HG03342 (cell line): Measurements from ENCODE around the gene CTSK.
"Not testable (repeated sequence)": the region's sequence is repeated elsewhere in the genome, so short reads cannot be mapped to it uniquely, and the experiment has no call there.

ENCODE experiments used
- ATAC-seq: cut with Tn5 transposase; IDR thresholded peaks from one replicate; pipeline ENCODE4 v1.9.1; 2021; ENCODE audit warnings: mild to moderate bottlenecking, moderate library complexity; ENCODE audit not compliant: unreplicated experiment

The CTSK gene

GRCh38 chr1:150807249-150808023 lies 624 bp downstream of the CTSK start:
- no peak for ATAC-seq

- no peak for ATAC-seq
Measured at GRCh38 chr1:150805899-150806298, 2.2 kb downstream of the CTSK start.

DNA sequence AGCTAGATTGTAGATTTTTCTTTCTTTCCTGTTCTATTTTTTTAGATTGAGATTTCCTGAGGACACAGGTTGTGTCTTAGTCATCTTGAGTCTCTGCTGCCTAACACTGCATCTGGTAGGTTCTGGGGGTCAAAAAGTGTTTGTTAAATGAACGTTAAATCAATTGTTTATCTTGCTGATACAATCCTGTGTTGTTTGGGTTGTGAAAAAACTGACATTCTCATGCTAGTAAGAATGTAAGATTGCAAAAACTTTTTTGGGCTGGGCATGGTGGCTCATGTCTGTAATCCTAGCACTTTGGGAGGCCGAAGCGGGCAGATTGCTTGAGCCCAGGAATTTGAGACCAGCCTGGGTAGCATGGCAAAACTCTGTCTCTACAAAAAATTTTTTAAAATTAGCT lies 3.4 kb downstream of the CTSK start:
- ATAC-seq = no peak

DNA sequence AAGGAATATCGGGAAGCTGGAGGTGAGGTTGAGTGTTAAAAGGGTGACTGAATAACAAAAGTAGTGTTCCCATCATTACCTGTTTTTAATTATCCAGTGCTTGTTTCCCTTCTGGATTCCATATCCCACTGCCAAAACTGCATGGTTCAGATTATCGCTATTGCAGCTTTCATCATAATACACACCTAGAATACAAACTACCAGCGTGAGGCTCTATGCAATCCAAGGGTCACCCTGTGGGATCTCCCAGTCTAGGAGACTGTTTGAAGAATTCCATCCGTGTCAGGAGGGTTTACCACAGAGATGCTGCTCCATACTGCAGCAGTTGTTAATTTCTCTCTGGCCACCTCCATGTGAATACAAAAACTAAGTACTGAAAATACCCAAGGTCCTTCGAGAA lies 9.0 kb downstream of the CTSK start:
- no peak for ATAC-seq

DNA sequence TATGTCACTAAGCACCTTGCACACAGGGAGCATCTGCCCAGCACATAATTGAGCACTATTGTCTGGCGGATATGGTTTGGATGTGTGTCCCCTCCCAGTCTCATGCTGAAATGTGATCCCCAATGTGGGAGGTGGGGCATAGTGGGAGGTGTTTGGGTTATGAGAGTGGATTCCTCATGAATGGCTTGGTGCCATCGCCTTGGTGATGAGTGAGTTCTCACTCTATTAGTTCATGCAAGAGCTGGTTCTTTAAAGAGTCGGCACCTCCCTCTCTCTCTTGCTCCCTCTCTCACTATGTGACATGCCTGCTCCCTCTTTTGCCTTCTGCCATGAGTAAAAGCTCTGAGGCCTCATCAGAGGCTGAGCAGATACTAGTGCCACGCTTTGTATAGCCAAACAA lies 9.5 kb downstream of the CTSK start:
- ATAC-seq = no peak

- ATAC-seq = no peak
Measured at GRCh38 chr1:150796374-150796773, 11.7 kb downstream of the CTSK start.

- not testable (repeated sequence) for ATAC-seq
Measured at GRCh38 chr1:150793778-150794177, 14.3 kb downstream of the CTSK start.

GRCh38 chr1:150793221-150793620 lies 14.8 kb downstream of the CTSK start:
- ATAC-seq = no peak

- no peak for ATAC-seq
Measured at GRCh38 chr1:150791585-150791984, 16.5 kb downstream of the CTSK start.

DNA sequence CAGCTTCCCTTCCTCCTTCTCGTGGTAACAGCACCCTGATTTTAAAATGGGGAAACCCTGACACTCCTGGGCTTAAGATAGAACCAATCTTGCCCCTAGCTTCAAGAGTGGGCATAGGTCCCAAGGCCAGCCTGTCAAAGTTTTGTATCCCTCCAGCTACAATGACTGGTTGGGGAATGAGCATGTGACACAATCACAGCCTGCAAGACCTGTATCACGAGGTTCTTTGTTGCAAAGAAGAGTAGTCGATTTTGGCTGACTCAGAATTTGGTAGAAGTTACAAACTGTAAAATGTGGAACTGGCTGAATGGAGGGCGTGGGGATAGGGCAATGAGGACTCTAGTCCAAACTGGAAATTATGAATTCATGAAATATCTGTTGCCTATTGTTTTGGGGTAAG lies 18.7 kb downstream of the CTSK start:
- ATAC-seq = no peak

DNA sequence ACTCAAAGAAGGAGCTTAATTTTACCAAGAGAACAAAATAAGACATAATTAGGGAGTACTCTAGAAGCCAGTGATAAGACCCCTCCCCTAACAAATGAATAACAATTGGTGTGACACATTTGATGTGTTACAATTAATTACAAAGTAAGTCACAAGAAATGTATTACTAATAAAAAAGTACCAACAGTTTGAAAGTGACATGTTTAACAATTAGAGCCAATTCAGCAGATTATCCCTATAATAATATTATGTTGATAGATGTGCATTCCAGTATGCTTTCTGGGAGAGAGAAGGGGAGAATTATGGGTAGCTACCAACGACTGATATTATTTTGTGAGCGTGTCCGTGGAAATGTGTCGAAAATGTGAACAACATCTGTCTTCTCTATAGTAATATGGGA lies 19.1 kb downstream of the CTSK start:
- no peak for ATAC-seq

DNA sequence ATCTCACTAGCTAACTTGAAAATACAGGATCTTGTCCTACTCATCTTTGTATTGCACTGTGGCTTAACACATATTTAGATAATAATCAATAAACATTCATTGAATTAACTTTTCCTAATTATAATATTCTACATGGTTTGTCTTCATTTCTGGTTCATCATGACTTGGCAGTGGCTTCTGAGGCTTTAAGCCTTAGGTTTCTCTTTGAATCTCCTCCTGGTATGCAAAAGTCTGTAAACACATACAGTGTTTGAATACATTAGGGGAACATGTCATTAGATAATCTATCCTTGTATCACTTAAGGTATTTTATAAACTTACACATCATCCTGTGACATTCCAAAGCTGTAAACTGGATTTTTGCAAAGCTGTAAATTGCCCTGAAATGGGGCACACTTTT lies 20.6 kb downstream of the CTSK start:
- no peak for ATAC-seq

DNA sequence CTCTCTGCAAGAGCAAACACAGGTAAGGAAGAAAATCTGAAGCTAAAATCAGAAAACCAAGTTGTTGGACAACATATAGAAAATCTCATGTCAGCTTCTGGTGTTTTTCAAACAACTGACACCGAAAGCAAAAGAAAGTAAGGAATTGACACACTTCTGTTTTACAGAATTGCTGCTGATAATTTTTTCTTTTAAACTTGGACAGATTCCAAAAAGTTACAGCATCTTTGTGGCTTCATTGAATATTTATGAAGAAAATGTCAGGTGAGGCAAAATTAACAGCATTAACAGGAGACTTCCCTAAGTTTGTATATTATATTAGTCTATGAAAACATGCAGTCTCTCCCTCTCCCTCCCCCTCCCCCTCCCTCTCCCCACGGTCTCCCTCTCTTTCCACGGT lies 27.6 kb downstream of the CTSK start:
- no peak for ATAC-seq

GRCh38 chr1:150778409-150778808 lies 29.7 kb downstream of the CTSK start:
- no peak for ATAC-seq

DNA sequence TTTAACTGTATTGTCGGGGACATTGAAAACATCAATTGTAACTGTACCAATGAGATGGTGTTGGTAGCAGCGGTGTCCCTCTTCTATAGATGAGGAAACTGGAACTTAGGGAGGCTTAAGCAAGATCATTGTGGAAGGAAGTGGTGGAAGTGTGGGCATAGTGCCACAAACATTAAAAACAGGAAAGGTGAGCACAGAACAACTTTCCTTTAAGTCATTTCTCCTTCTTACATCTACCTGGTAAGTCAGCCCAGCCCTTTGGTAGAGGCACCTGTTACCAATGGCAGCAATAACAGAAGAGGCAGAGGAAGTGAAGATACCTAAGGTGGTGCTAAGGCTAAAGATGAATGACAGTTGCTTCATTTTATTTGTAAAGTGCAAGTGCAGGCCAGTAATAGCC lies 30.5 kb downstream of the CTSK start:
- no peak for ATAC-seq

DNA sequence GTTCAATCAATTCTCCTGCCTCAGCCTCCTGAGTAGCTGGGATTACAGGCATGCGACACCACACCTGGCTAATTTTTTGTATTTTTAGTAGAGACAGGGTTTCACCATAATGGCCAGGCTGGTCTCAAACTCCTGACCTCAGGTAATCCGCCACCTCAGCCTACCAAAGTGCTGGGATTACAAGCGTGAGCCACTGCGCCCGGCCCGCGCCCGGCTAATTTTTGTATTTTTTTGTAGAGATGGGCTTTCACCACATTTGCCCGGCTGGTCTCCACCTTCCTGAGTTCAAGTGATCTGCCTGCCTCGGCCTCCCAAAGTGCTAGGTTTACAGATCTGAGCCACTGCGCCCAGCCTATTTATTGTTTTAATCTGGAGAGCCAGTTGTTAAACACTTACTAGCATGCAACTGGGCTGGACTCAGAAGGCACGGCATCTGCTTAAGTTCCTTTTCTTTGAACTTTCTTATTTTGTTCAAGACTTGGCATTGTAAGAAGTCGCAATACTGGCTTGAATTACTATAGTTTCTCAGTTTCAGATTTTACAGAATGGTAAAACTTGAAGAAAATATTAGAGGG lies 32.0 kb downstream of the CTSK start:
- ATAC-seq = not testable (repeated sequence)

DNA sequence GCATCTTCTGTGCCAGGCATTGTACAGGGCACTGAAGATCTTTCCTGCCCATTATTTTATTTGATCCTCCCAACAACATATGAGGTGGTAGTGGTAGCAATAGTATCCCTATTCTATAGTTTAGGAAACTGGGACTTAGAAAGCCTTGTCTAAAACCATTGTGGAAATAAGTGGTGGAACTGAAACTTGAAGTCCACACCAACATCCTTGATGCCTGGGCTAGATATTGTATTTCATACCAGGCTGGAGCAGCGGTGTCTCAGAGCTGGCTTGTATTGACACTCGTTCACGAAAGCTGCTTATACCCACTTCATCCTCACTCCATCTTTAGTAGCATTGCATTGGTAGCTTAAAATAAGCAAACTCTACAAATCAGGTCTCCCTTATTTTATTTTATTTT lies 32.8 kb downstream of the CTSK start:
- ATAC-seq = no peak

DNA sequence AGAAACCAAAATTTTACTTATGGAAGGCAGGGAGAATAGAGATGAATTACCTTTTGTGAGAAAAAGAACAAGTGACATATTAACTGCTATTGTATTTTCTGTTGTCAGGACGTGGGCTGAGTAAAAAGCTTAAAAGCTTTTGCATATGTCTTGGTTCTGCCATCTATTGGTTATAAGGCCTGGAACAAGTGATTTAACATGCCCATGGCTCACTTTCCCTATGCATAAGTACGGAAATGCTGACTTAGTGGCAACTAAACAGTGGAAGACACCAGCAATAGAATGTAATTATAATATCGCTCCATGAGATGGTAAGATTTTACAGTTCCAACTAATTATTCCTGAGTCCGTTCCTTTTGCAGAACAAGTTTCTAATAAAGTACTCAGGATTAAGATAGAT lies 35.7 kb downstream of the CTSK start:
- no peak for ATAC-seq

- not testable (repeated sequence) for ATAC-seq
Measured at GRCh38 chr1:150767704-150768103, 40.4 kb downstream of the CTSK start.

- ATAC-seq = not testable (repeated sequence)
Measured at GRCh38 chr1:150765977-150766301, 42.1 kb downstream of the CTSK start.

- no peak for ATAC-seq
Measured at GRCh38 chr1:150765296-150765976, 42.6 kb downstream of the CTSK start, which contains the start of gene CTSS. Gene CTSS, minus strand, starts transcription at chr1:150765778. Its CDS starts 1,015 bp downstream, at chr1:150764763.

- ATAC-seq = no peak
Measured at GRCh38 chr1:150764617-150765101, 43.4 kb downstream of the CTSK start.
